HL-60 (cell line): Measurements from ENCODE around the gene HDX.

Experiments used
- DNase-seq, 2 experiments: peaks; one replicate each; pipeline ENCODE4 v3.0.0-alpha.2; 2010 to 2020; ENCODE audit warnings: low read depth in 1 of 2, low spot score in 1 of 2
- H3K27ac ChIP-seq: fragments of 250-450 bp; sonication (Bioruptor Pico); replicated peaks from 2 replicates; pipeline ENCODE4 v1.5.1; 2020; ENCODE audit warnings: mild to moderate bottlenecking, moderate library complexity
- H3K27me3 ChIP-seq: fragments of 250-450 bp; sonication (Bioruptor Pico); 2 replicates; pipeline ENCODE4 v1.5.1; 2021; ENCODE audit warnings: mild to moderate bottlenecking, moderate library complexity; ENCODE audit not compliant: insufficient read depth, poor library complexity, severe bottlenecking
- H3K4me3 ChIP-seq: replicated peaks from 2 replicates; pipeline ENCODE4 v1.5.1; 2011; ENCODE audit warnings: mild to moderate bottlenecking, control low read depth, low read length; ENCODE audit not compliant: insufficient read depth
- CTCF ChIP-seq: IDR thresholded peaks from one replicate; pipeline ENCODE4 v1.5.1; 2011; ENCODE audit warnings: low read length, control low read depth, inconsistent platforms; ENCODE audit not compliant: insufficient read depth
- GABPA ChIP-seq: IDR thresholded peaks from 2 replicates; pipeline ENCODE4 v1.6.1; 2012; ENCODE audit warnings: low read depth
- POLR2AphosphoS5 ChIP-seq: IDR thresholded peaks from 2 replicates; pipeline ENCODE4 v1.6.1; 2012; ENCODE audit warnings: low read depth
- REST ChIP-seq: IDR thresholded peaks from 2 replicates; pipeline ENCODE4 v1.6.1; 2012; ENCODE audit warnings: low read depth; ENCODE audit not compliant: insufficient replicate concordance
- SPI1 ChIP-seq: IDR thresholded peaks from 2 replicates; pipeline ENCODE4 v1.6.1; 2012; ENCODE audit warnings: low read depth, mild to moderate bottlenecking, borderline replicate concordance

The HDX gene

GRCh38 chrX:84487365-84488353, 14.6 kb downstream of the HDX start:
- Histone ChIP-seq H3K27me3 (no peaks in the 10 kb centered on the region), H3K4me3 (no peak overlapping the region), H3K27ac (no peak overlapping the region)
- TF ChIP-seq REST, result no peak
- TF ChIP-seq GABPA, result no peak
- no peak for TF ChIP-seq CTCF
- no peak for TF ChIP-seq POLR2AphosphoS5
- no peak for TF ChIP-seq SPI1
- DNase-seq, result no peak

- no peak for DNase-seq
- H3K4me3 ChIP-seq, result no peak overlapping the region
- no peaks in the 10 kb centered on the region for H3K27me3 ChIP-seq
- TF ChIP-seq REST, result no peak
- TF ChIP-seq SPI1, result no peak
- TF ChIP-seq GABPA, result no peak
- TF ChIP-seq POLR2AphosphoS5, result no peak
- TF ChIP-seq CTCF, result no peak
- H3K27ac ChIP-seq, result no peak overlapping the region
These were observed 23.2 kb downstream of the HDX start for GRCh38 chrX:84479086-84479485.

- Histone ChIP-seq H3K27ac (no peak overlapping the region), H3K4me3 (no peak overlapping the region), H3K27me3 (no peaks in the 10 kb centered on the region)
- DNase-seq, result no peak
- no peak for TF ChIP-seq GABPA
- TF ChIP-seq POLR2AphosphoS5, result no peak
- no peak for TF ChIP-seq REST
- TF ChIP-seq CTCF, result no peak
- TF ChIP-seq SPI1, result no peak
These were observed 25.1 kb downstream of the HDX start for GRCh38 chrX:84477114-84477513.
